Measurements from ENCODE around the gene TAF1A. TPM values are rescaled to one million over a fixed set of nuclear protein-coding genes. Genes with fewer than 3 reads are reported as not detected.

TAF1A gene
- total RNA-seq, 1 donor from 2014 or later = 2.0 TPM

- H3K27me3 ChIP-seq = no peaks in the 10 kb centered on the region
- H3K27ac ChIP-seq = no peak overlapping the region
- no peaks in the 10 kb centered on the region for H3K9me3 ChIP-seq
- TF ChIP-seq CTCF (IDR thresholded peaks at IDR 0.05) (no peak), POLR2A (IDR thresholded peaks at IDR 0.05) (no peak), POLR2AphosphoS5 (IDR thresholded peaks at IDR 0.05; ENCODE audit: insufficient read depth in 1 of 2, low read depth in 1 of 2) (no peak)
- H3K36me3 ChIP-seq = no peaks in the 10 kb centered on the region
- H3K4me3 ChIP-seq = no peak overlapping the region
- intact Hi-C loops (cut with DNase I) = no loop called here
- no peak for DNase-seq (ENCODE audit: extremely low spot score in 2 of 2)
- H3K4me1 ChIP-seq = no peaks in the 10 kb centered on the region
These were observed 10.5 kb upstream of the TAF1A start for GRCh38 chr1:222600281-222600680.

DNA sequence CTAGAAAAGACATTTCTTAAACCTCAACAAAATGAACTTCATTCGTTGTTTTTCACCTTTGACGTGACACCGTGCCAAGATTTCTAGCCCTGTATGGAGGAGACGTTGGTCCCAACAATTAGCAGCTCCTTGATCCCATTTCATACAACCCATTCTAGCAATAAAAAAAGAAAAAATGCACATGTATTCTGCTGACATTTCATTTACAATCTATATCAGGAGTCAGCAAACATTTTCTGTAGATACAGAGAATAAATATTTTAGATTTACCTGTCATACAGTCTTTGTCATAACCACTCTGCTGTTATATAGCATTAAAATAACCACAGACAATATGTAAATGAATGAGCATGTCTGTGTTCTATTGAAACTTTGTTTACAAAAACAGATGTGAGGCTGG, 7.0 kb upstream of the TAF1A start:
- intact Hi-C loops (cut with DNase I) = no loop called here
- H3K9me3 ChIP-seq = no peaks in the 10 kb centered on the region
- no peaks in the 10 kb centered on the region for H3K4me1 ChIP-seq
- no peaks in the 10 kb centered on the region for H3K27me3 ChIP-seq
- H3K4me3 ChIP-seq = no peak overlapping the region
- DNase-seq (ENCODE audit: extremely low spot score in 2 of 2) = no peak
- H3K36me3 ChIP-seq = no peaks in the 10 kb centered on the region
- TF ChIP-seq POLR2AphosphoS5 (IDR thresholded peaks at IDR 0.05; ENCODE audit: insufficient read depth in 1 of 2, low read depth in 1 of 2) (no peak), CTCF (IDR thresholded peaks at IDR 0.05) (no peak), POLR2A (IDR thresholded peaks at IDR 0.05) (no peak)
- H3K27ac ChIP-seq = no peak overlapping the region

DNA sequence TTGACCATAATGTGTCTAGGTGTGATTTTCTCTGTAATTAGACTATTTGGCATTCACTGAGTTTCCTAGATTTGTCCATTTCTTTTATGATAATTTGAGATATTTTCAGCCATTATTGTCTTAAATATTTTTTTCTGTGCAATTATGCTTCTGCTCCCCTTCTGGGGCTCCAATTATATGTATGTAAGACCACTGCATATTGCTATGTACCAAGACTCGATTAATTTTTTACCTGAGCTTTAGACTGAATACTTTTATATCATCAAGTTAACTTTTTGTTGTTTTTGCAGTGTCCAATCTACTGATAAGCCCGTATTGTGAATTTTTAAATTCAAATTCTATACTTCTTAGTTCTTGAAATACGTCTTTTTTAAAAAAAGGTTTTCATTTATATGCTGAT, 5.1 kb upstream of the TAF1A start:
- Histone ChIP-seq H3K4me3 (no peak overlapping the region), H3K9me3 (no peaks in the 10 kb centered on the region), H3K4me1 (peaks cover 8% of the 10 kb centered on the region), H3K36me3 (no peaks in the 10 kb centered on the region), H3K27ac (no peak overlapping the region), H3K27me3 (no peaks in the 10 kb centered on the region)
- no peak for DNase-seq (ENCODE audit: extremely low spot score in 2 of 2)
- TF ChIP-seq POLR2AphosphoS5 (IDR thresholded peaks at IDR 0.05; ENCODE audit: insufficient read depth in 1 of 2, low read depth in 1 of 2) = no peak
- no peak for TF ChIP-seq CTCF (IDR thresholded peaks at IDR 0.05)
- TF ChIP-seq POLR2A (IDR thresholded peaks at IDR 0.05) = no peak
- intact Hi-C loops (cut with DNase I) = no loop called here

DNA sequence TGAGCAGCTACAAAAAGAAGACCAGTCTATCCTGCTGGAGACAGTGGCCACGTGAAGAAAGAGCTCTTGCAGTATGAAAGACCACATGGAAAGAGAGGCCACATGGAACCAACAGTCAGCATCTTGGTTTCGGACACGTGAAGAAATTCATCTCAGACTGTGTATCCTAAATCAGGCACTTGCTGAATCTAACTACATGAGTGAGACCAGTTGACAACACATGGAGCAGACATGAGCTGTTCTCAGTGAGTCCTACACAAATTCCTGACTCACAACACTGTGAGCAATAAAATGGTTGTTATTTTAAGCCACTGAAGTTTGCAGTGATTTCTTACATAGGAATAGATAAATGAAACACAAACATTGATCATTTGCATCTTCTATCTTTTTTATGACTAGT, 2.4 kb upstream of the TAF1A start:
- Histone ChIP-seq H3K27me3 (no peaks in the 10 kb centered on the region), H3K36me3 (peaks cover 0 to 5% of the 10 kb centered on the region in 2 donors), H3K9me3 (no peaks in the 10 kb centered on the region), H3K4me3 (no peak overlapping the region), H3K27ac (no peak overlapping the region), H3K4me1 (peaks cover 28% of the 10 kb centered on the region)
- no peak for DNase-seq (ENCODE audit: extremely low spot score in 2 of 2)
- TF ChIP-seq CTCF (IDR thresholded peaks at IDR 0.05) = no peak
- TF ChIP-seq POLR2AphosphoS5 (IDR thresholded peaks at IDR 0.05; ENCODE audit: insufficient read depth in 1 of 2, low read depth in 1 of 2) = no peak
- no peak for TF ChIP-seq POLR2A (IDR thresholded peaks at IDR 0.05)
- intact Hi-C loops (cut with DNase I) = no loop called here

DNA sequence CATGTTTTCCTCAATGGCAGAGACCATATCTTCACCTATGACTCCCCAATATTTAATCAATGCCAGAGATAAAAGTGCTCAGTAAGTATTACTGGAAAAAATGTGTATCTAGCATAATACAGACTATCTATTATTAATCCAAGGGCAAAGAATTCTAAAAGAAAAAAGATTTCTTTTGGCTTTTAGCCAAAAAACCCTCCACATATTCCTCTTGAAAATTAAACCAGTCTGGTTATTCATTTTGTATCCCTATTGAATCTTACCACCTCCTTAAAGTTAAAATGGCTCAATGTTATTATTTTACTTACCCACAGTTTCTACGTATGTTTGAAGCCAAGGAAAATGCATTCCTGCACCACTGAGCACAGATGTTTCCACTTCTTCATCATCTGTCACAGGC, 1.6 kb downstream of the TAF1A start:
- no peak for DNase-seq (ENCODE audit: extremely low spot score in 2 of 2)
- intact Hi-C loops (cut with DNase I) = no loop called here
- H3K9me3 ChIP-seq = no peaks in the 10 kb centered on the region
- H3K36me3 ChIP-seq = peaks cover 0 to 14% of the 10 kb centered on the region in 2 donors
- H3K4me1 ChIP-seq = peaks cover 28% of the 10 kb centered on the region
- no peak overlapping the region for H3K4me3 ChIP-seq
- no peaks in the 10 kb centered on the region for H3K27me3 ChIP-seq
- H3K27ac ChIP-seq = no peak overlapping the region
- no peak for TF ChIP-seq CTCF (IDR thresholded peaks at IDR 0.05)
- TF ChIP-seq POLR2A (IDR thresholded peaks at IDR 0.05) = no peak
- no peak for TF ChIP-seq POLR2AphosphoS5 (IDR thresholded peaks at IDR 0.05; ENCODE audit: insufficient read depth in 1 of 2, low read depth in 1 of 2)

All from vagina (tissue), 2 donors.